GM12878 (cell line): ENCODE data around the gene WDR13. TPM values are rescaled to one million over a fixed set of nuclear protein-coding genes. Genes with fewer than 3 reads are reported as not detected.
"Not testable (repeated sequence)": the region's sequence is repeated elsewhere in the genome, so short reads cannot be mapped to it uniquely, and the experiment has no call there.

ENCODE experiments used
- ATAC-seq: fragments of 200-7000 bp; cut with Tn5 transposase; 3 replicates; pipeline ENCODE4 v1.9.1; 2020; ENCODE audit warnings: mild to moderate bottlenecking, moderate library complexity
- BruUV-seq: library from RNA; stranded (reverse); fragments of 400-500 nt; replicated peaks from 2 replicates; lab custom pipeline; 2021; lab: Mats Ljungman, UMichigan
- CTCF ChIA-PET: fragments of 300-600 bp; sonication (Branson Sonifier 250); formaldehyde crosslinking; extraction: SDS; loops from one replicate; lab custom pipeline; 2021; ENCODE audit warnings: inconsistent platforms; lab: Yijun Ruan, JAX
- POLR2A ChIA-PET: fragments of 350-600 bp; formaldehyde crosslinking; extraction: SDS; loops from one replicate; lab custom pipeline; 2021; ENCODE audit warnings: inconsistent platforms; lab: Charles Lee
- RAD21 ChIA-PET: fragments of 300-600 bp; sonication (Branson Sonifier 250); formaldehyde crosslinking; loops from one replicate; lab custom pipeline; 2023; ENCODE audit warnings: antibody characterized with exemption; ENCODE audit not compliant: unreplicated experiment; lab: Charles Lee
- SMC1A ChIA-PET: fragments of 300-600 bp; sonication (Branson Sonifier 250); formaldehyde crosslinking; loops from one replicate; lab custom pipeline; 2023; ENCODE audit not compliant: unreplicated experiment, uncharacterized antibody; lab: Charles Lee
- DNase-seq: peaks from one replicate; pipeline ENCODE4 v3.0.0-alpha.2; 2011; ENCODE audit warnings: low read depth, low spot score
- FAIRE-seq: peaks from 3 replicates; lab custom pipeline; 2011; peaks lifted over from hg19 to GRCh38; lab: Jason Lieb, UNC
- H2AFZ ChIP-seq: 2 replicates; pipeline ENCODE4 v1.6.0; 2011; ENCODE audit warnings: low read depth, low read length, control low read depth; ENCODE audit not compliant: control insufficient read depth
- H3K27ac ChIP-seq: 2 replicates; pipeline ENCODE4 v1.5.1; 2011; ENCODE audit warnings: control low read depth; ENCODE audit not compliant: control insufficient read depth, insufficient read depth
- H3K27me3 ChIP-seq, 2 experiments: replicated peaks in 1 of 2; 2 replicates each; pipeline versions ENCODE4 v1.6.0 to v1.6.1; 2011; ENCODE audit warnings: low read length in 1 of 2; ENCODE audit not compliant: control insufficient read depth in 2 of 2, insufficient read depth in 2 of 2
- H3K36me3 ChIP-seq, 2 experiments: 2 replicates each; pipeline ENCODE4 v1.5.1; 2011; ENCODE audit warnings: low read length in 1 of 2; ENCODE audit not compliant: control insufficient read depth in 2 of 2, insufficient read depth in 2 of 2
- H3K4me1 ChIP-seq: 2 replicates; pipeline ENCODE4 v1.6.1; 2011; ENCODE audit warnings: mild to moderate bottlenecking, low read length, moderate library complexity, mixed read lengths; ENCODE audit not compliant: control insufficient read depth, insufficient read depth
- H3K4me2 ChIP-seq: 2 replicates; pipeline ENCODE4 v1.6.0; 2011; ENCODE audit warnings: control low read depth; ENCODE audit not compliant: control insufficient read depth, insufficient read depth
- H3K4me3 ChIP-seq: fragments of 200-600 bp; sonication (generic); 2 replicates; pipeline ENCODE4 v1.5.1; 2016
- H3K79me2 ChIP-seq: 2 replicates; pipeline ENCODE4 v1.6.0; 2011; ENCODE audit warnings: low read length; ENCODE audit not compliant: control insufficient read depth, insufficient read depth
- H3K9ac ChIP-seq: 2 replicates; pipeline ENCODE4 v1.8.0; 2011; ENCODE audit warnings: low read length, control low read depth, mixed read lengths; ENCODE audit not compliant: control insufficient read depth, insufficient read depth
- H3K9me3 ChIP-seq: replicated peaks from 3 replicates; pipeline ENCODE4 v1.5.1; 2011; ENCODE audit warnings: mild to moderate bottlenecking, low read length; ENCODE audit not compliant: control insufficient read depth, insufficient read depth
- H4K20me1 ChIP-seq: 2 replicates; pipeline ENCODE4 v1.6.0; 2011; ENCODE audit not compliant: control insufficient read depth, insufficient read depth
- ASH2L ChIP-seq: fragments of 300-600, 200-600 bp; sonication (generic); IDR thresholded peaks from 2 replicates; pipeline ENCODE4 v1.6.1; 2017; ENCODE audit warnings: low read depth, mild to moderate bottlenecking, borderline replicate concordance
- CBX3 ChIP-seq: fragments of 200-600 bp; sonication (generic); IDR thresholded peaks from 2 replicates; pipeline ENCODE4 v1.6.1; 2016; ENCODE audit warnings: low read depth, borderline replicate concordance
- DPF2 ChIP-seq: fragments of 450-650 bp; IDR thresholded peaks from 2 replicates; pipeline ENCODE4 v1.6.1; 2017; ENCODE audit warnings: mild to moderate bottlenecking
- EP300 ChIP-seq, 2 experiments: fragments of 150-350 bp in 1 of 2; IDR thresholded peaks; 2 replicates each; pipeline ENCODE4 v1.6.1; 2011 to 2012; ENCODE audit warnings: low read depth in 2 of 2, low read length in 2 of 2, borderline replicate concordance in 1 of 2, improper control_type of control experiment in 1 of 2, inconsistent platforms in 1 of 2; ENCODE audit not compliant: control insufficient read depth in 1 of 2
- POLR2AphosphoS5 ChIP-seq: IDR thresholded peaks from 2 replicates; pipeline ENCODE4 v1.6.1; 2011; ENCODE audit warnings: mild to moderate bottlenecking, low read length, inconsistent platforms
- TAF1 ChIP-seq: IDR thresholded peaks from 2 replicates; pipeline ENCODE4 v1.6.1; 2011; ENCODE audit warnings: mild to moderate bottlenecking, low read depth, low read length, borderline replicate concordance
- ZNF24 ChIP-seq: fragments of 450-650 bp; IDR thresholded peaks from 2 replicates; pipeline ENCODE4 v1.6.1; 2017; ENCODE audit warnings: antibody characterized with exemption, mild to moderate bottlenecking
- WGBS: methylation state at CpG from one replicate; pipeline ENCODE4 v1.1.6; 2016; ENCODE audit warnings: low lambda C conversion rate; ENCODE audit not compliant: insufficient replicate concordance, insufficient coverage; ENCODE audit errors: missing lambda C conversion rate; 5-methylcytosine and 5-hydroxymethylcytosine counted together
- in situ Hi-C: fragments of 300-500 bp; cut with MboI; formaldehyde crosslinking; loops from 9 replicates; pipeline ENCODE4 v1.14.3; 2018; ENCODE audit warnings: mixed read lengths
- intact Hi-C: fragments of 100-400 bp; cut with micrococcal nuclease; formaldehyde crosslinking; loops from one replicate; pipeline ENCODE4 v1.14.2; 2022; ENCODE audit not compliant: unreplicated experiment
- polyA plus RNA-seq, 11 experiments: library from polyadenylated mRNA; depleted of rRNA in 4 of 11; unstranded in 6 of 11; stranded (reverse) in 5 of 11; fragments of >200 nt; fragmentation: Nextera tagmentation in 4 of 11; fragmentation: Illumina TruSeq in 1 of 11; extraction: Ambion mirVana in 4 of 11; extraction: Trizol in 1 of 11; gene quantifications; 1 replicate in 1 of 11; 2 replicates in 10 of 11; pipeline versions ENCODE4 v1.2.1 to v1.2.3, GENCODE V29; 2011 to 2016; ENCODE audit warnings: inconsistent platforms in 2 of 11, missing spikeins in 2 of 11, low read depth in 1 of 11
- total RNA-seq, 4 experiments: library from RNA; depleted of rRNA in 3 of 4; stranded (reverse); fragments of >200 nt in 3 of 4; fragmentation: Illumina TruSeq in 1 of 4; extraction: Trizol in 1 of 4; gene quantifications; 2 replicates each; pipeline versions ENCODE4 v1.2.1 to v1.2.3, GENCODE V29; 2013 to 2021
- TF ChIP-seq, protein P1 (sequence below): fragments of 450-650 bp; IDR thresholded peaks from 2 replicates; pipeline ENCODE4 v1.6.1; 2017; ENCODE audit warnings: mild to moderate bottlenecking, moderate library complexity
- TF ChIP-seq, protein P2 (sequence below): fragments of 450-650 bp; IDR thresholded peaks from 2 replicates; pipeline ENCODE4 v1.6.1; 2017; ENCODE audit warnings: borderline replicate concordance
- TF ChIP-seq, protein P3 (sequence below): IDR thresholded peaks from 2 replicates; pipeline ENCODE4 v1.6.1; 2011; ENCODE audit warnings: borderline replicate concordance, low read depth, mild to moderate bottlenecking, moderate library complexity, low read length; ENCODE audit not compliant: insufficient read depth, poor library complexity, severe bottlenecking

The WDR13 gene
- total and polyA plus RNA-seq, 10 of the 15 experiments (the other 5 are each of a cell fraction or from before 2014, with no cell fraction given): 6.9 to 62.7 (median 28.9) TPM

DNA sequence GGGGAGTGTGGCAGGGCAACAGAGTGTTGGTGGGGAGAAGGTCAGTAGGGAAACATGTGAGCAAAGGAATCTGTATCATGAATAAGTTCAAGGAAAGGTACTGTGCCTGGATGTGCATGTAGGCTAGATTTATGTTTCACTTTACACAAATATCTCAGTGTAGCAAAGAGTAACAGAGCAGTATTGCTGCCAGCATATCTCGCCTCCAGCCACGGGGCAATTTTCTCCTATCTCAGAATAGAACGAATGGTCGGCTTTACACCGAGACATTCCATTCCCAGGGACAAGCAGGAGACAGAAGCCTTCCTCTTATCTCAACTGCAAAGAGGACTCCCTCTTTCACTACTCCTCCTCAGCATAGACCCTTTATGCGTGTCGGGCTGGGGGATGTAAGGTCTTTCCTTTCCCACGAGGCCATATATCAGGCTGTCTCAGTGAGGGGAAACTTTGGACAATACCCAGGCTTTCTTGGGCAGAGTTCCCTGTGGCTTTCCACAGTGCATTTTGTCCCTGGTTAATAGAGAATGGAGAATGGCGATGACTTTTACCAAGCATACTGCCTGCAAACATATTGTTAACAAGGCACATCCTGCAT lies 41.5 kb upstream of the WDR13 start:
- H3K4me1 ChIP-seq, H3K4me3 ChIP-seq, H3K9ac ChIP-seq, ATAC-seq, H3K4me2 ChIP-seq, in situ Hi-C loops, POLR2A ChIA-PET, RAD21 ChIA-PET, FAIRE-seq, SMC1A ChIA-PET, H2AFZ ChIP-seq, H3K27ac ChIP-seq, H4K20me1 ChIP-seq, H3K79me2 ChIP-seq, CTCF ChIA-PET, H3K27me3 ChIP-seq, BruUV-seq, H3K36me3 ChIP-seq, DNase-seq, intact Hi-C loops, H3K9me3 ChIP-seq: not testable (repeated sequence)
- 73% methylated on average over 9 of the region's 9 CpGs for WGBS

DNA sequence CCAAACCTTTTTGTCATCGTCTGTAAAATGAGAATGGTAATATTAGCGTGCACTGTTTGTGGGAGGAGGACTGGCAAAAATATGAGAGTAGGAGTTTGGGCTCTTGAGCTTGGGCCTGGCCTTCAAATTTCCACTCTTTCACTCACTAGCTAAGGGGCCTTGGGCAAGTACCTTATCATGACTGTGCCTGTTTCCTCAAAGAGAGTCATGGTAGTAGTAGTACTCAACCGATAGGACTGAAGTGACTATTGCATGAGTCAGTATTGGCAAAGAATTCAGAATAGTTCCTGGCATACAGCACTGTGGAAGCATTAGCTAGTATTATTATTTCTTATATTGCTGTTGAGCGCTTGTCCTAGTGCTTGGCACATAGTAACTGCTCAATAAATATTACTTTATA lies 39.0 kb upstream of the WDR13 start:
- ChIA-PET RAD21 (no interaction called here), POLR2A (no interaction called here), SMC1A (no interaction called here), CTCF (no interaction called here)
- Histone ChIP-seq H3K4me2 (no peak overlapping the region), H4K20me1 (no peaks in the 10 kb centered on the region), H2AFZ (no peak overlapping the region), H3K9ac (no peak overlapping the region), H3K27ac (no peak overlapping the region), H3K27me3 (no peaks in the 10 kb centered on the region), H3K79me2 (no peaks in the 10 kb centered on the region), H3K4me1 (no peaks in the 10 kb centered on the region), H3K9me3 (no peaks in the 10 kb centered on the region), H3K4me3 (no peak overlapping the region), H3K36me3 (peaks cover 0 to 5% of the 10 kb centered on the region in 2 experiments; a peak in 2 of 4 replicates)
- BruUV-seq: no TSS peak
- 16% methylated on average over 4 of the region's 4 CpGs for WGBS
- in situ Hi-C loops (no loop called here), intact Hi-C loops (no loop called here)
- DNase-seq: no peak
- no peak for FAIRE-seq
- no peak for ATAC-seq
- TF ChIP-seq, protein P1, sequence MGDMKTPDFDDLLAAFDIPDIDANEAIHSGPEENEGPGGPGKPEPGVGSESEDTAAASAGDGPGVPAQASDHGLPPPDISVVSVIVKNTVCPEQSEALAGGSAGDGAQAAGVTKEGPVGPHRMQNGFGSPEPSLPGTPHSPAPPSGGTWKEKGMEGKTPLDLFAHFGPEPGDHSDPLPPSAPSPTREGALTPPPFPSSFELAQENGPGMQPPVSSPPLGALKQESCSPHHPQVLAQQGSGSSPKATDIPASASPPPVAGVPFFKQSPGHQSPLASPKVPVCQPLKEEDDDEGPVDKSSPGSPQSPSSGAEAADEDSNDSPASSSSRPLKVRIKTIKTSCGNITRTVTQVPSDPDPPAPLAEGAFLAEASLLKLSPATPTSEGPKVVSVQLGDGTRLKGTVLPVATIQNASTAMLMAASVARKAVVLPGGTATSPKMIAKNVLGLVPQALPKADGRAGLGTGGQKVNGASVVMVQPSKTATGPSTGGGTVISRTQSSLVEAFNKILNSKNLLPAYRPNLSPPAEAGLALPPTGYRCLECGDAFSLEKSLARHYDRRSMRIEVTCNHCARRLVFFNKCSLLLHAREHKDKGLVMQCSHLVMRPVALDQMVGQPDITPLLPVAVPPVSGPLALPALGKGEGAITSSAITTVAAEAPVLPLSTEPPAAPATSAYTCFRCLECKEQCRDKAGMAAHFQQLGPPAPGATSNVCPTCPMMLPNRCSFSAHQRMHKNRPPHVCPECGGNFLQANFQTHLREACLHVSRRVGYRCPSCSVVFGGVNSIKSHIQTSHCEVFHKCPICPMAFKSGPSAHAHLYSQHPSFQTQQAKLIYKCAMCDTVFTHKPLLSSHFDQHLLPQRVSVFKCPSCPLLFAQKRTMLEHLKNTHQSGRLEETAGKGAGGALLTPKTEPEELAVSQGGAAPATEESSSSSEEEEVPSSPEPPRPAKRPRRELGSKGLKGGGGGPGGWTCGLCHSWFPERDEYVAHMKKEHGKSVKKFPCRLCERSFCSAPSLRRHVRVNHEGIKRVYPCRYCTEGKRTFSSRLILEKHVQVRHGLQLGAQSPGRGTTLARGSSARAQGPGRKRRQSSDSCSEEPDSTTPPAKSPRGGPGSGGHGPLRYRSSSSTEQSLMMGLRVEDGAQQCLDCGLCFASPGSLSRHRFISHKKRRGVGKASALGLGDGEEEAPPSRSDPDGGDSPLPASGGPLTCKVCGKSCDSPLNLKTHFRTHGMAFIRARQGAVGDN: no peak
- TF ChIP-seq CBX3: no peak
- TF ChIP-seq, protein P2, sequence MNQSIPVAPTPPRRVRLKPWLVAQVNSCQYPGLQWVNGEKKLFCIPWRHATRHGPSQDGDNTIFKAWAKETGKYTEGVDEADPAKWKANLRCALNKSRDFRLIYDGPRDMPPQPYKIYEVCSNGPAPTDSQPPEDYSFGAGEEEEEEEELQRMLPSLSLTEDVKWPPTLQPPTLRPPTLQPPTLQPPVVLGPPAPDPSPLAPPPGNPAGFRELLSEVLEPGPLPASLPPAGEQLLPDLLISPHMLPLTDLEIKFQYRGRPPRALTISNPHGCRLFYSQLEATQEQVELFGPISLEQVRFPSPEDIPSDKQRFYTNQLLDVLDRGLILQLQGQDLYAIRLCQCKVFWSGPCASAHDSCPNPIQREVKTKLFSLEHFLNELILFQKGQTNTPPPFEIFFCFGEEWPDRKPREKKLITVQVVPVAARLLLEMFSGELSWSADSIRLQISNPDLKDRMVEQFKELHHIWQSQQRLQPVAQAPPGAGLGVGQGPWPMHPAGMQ: no peak
- TF ChIP-seq ZNF24: no peak
- TF ChIP-seq, protein P3, sequence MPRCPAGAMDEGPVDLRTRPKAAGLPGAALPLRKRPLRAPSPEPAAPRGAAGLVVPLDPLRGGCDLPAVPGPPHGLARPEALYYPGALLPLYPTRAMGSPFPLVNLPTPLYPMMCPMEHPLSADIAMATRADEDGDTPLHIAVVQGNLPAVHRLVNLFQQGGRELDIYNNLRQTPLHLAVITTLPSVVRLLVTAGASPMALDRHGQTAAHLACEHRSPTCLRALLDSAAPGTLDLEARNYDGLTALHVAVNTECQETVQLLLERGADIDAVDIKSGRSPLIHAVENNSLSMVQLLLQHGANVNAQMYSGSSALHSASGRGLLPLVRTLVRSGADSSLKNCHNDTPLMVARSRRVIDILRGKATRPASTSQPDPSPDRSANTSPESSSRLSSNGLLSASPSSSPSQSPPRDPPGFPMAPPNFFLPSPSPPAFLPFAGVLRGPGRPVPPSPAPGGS: no peak
- no peak for TF ChIP-seq POLR2AphosphoS5
- TF ChIP-seq ASH2L: no peak
- TF ChIP-seq DPF2: no peak
- no peak for TF ChIP-seq EP300 (IDR thresholded peaks at IDR 0.05; ENCODE audit: borderline replicate concordance in 1 of 2, control insufficient read depth in 1 of 2, low read depth in 2 of 2, low read length in 2 of 2)
- no peak for TF ChIP-seq TAF1
